NCI-H146 treated with DMSO at 0.1 percent for 48 hours (cell line): ENCODE data around the gene CHP1.
"Not testable (repeated sequence)": the region's sequence is repeated elsewhere in the genome, so short reads cannot be mapped to it uniquely, and the experiment has no call there.

Experiments
- DNase-seq: peaks from one replicate; lab custom pipeline; 2025; ENCODE audit not compliant: unreplicated experiment; lab: John Stamatoyannopoulos, UW

CHP1 gene

GRCh38 chr15:41230650-41231421 is at the start of gene CHP1, which contains the start of gene EXD1:
Gene CHP1 (plus strand): TSS chr15:41231268. CDS start chr15:41231383, 115 bp downstream.
Gene EXD1 (minus strand): TSS chr15:41230757. CDS start chr15:41226575, 4,182 bp downstream.
- DNase-seq, result peak; percentile 68

GRCh38 chr15:41182266-41182665 is 48.8 kb upstream of the CHP1 start:
- no peak for DNase-seq

GRCh38 chr15:41183581-41183980 is 47.5 kb upstream of the CHP1 start:
- DNase-seq, result no peak

- no peak for DNase-seq
Measured at GRCh38 chr15:41194444-41194843, 36.6 kb upstream of the CHP1 start.

- DNase-seq, result no peak
Measured at GRCh38 chr15:41199470-41199869, 31.6 kb upstream of the CHP1 start.

- DNase-seq, result no peak
Measured at GRCh38 chr15:41203395-41203794, 27.7 kb upstream of the CHP1 start.

- DNase-seq, result no peak
Measured at GRCh38 chr15:41205315-41205714, 25.8 kb upstream of the CHP1 start.

- no peak for DNase-seq
Measured at GRCh38 chr15:41207687-41208448, 23.2 kb upstream of the CHP1 start.

GRCh38 chr15:41215708-41216107 is 15.4 kb upstream of the CHP1 start:
- DNase-seq, result no peak

- no peak for DNase-seq
Measured at GRCh38 chr15:41218851-41219250, 12.2 kb upstream of the CHP1 start.

GRCh38 chr15:41219381-41219780 is 11.7 kb upstream of the CHP1 start:
- DNase-seq, result no peak

- DNase-seq, result no peak
Measured at GRCh38 chr15:41230345-41230649, 771 bp upstream of the CHP1 start.

GRCh38 chr15:41231422-41232226 is 556 bp downstream of the CHP1 start:
- DNase-seq, result no peak

GRCh38 chr15:41233367-41233771 is 2.3 kb downstream of the CHP1 start:
- no peak for DNase-seq

GRCh38 chr15:41235228-41235627 is 4.2 kb downstream of the CHP1 start:
- not testable (repeated sequence) for DNase-seq

- no peak for DNase-seq
Measured at GRCh38 chr15:41235929-41236328, 4.9 kb downstream of the CHP1 start.

GRCh38 chr15:41238100-41238499 is 7.0 kb downstream of the CHP1 start:
- DNase-seq, result no peak

GRCh38 chr15:41241221-41241964 is 10.3 kb downstream of the CHP1 start:
- peak; percentile 38 for DNase-seq

GRCh38 chr15:41250745-41251144 is 19.7 kb downstream of the CHP1 start:
- not testable (repeated sequence) for DNase-seq

- no peak for DNase-seq
Measured at GRCh38 chr15:41251411-41251810, 20.3 kb downstream of the CHP1 start.

- DNase-seq, result no peak
Measured at GRCh38 chr15:41254560-41254959, 23.5 kb downstream of the CHP1 start.
